WI38 (cell line): ENCODE results near the gene SCAF4.

Source experiments
- H3K4me3 ChIP-seq: 2 replicates; pipeline ENCODE4 v1.5.1; 2011; ENCODE audit warnings: low read depth, mild to moderate bottlenecking, control low read depth, low read length
- CTCF ChIP-seq: IDR thresholded peaks from 2 replicates; pipeline ENCODE4 v1.5.1; 2012; ENCODE audit warnings: low read depth, mild to moderate bottlenecking, control low read depth, low read length

The SCAF4 gene

GRCh38 chr21:31733551-31734149 is 1.7 kb upstream of the SCAF4 start:
- no peak for TF ChIP-seq CTCF
- H3K4me3 ChIP-seq = no peak overlapping the region

- no peak for TF ChIP-seq CTCF
- H3K4me3 ChIP-seq = peak overlapping the region; percentile 63
These were observed 956 bp upstream of the SCAF4 start for GRCh38 chr21:31732597-31733550.

GRCh38 chr21:31731056-31731856 is 662 bp downstream of the SCAF4 start:
- H3K4me3 ChIP-seq = peak overlapping the region; percentile 89
- TF ChIP-seq CTCF = no peak

GRCh38 chr21:31730712-31731055 is 1.2 kb downstream of the SCAF4 start:
- H3K4me3 ChIP-seq = peak overlapping the region; percentile 89
- TF ChIP-seq CTCF = no peak

- no peak for TF ChIP-seq CTCF
- H3K4me3 ChIP-seq = peak overlapping the region; percentile 89
These were observed 2.1 kb downstream of the SCAF4 start for GRCh38 chr21:31729622-31730343.

- H3K4me3 ChIP-seq = peak overlapping the region; percentile 28
- no peak for TF ChIP-seq CTCF
These were observed 3.0 kb downstream of the SCAF4 start for GRCh38 chr21:31728952-31729351.
